Astrocyte (in vitro differentiated cells and primary cell): Measurements from ENCODE around the gene PINK1.

Experiments used
- CTCF ChIP-seq: IDR thresholded peaks from 2 replicates; pipeline ENCODE4 v1.5.1; 2011; ENCODE audit warnings: low read depth, mild to moderate bottlenecking, inconsistent platforms, low read length, moderate library complexity; ENCODE audit not compliant: insufficient read depth
- EZH2 ChIP-seq: IDR thresholded peaks from 2 replicates; pipeline ENCODE4 v1.6.1; 2012; ENCODE audit warnings: mild to moderate bottlenecking, low read length, inconsistent platforms; ENCODE audit not compliant: insufficient read depth

- TF ChIP-seq EZH2 (no peak), CTCF (no peak)
Observed at GRCh38 chr1:20699558-20699957, 66.3 kb downstream of the PINK1 start.
